AG09309 (cell line): ENCODE measurements around the gene HECTD1.

Experiments
- DNase-seq: peaks from one replicate; pipeline ENCODE4 v3.0.0-alpha.2; 2010; ENCODE audit warnings: low read depth
- H3K4me3 ChIP-seq: 2 replicates; pipeline ENCODE4 v1.5.1; 2011; ENCODE audit warnings: mild to moderate bottlenecking, low read depth, low read length, moderate library complexity; ENCODE audit not compliant: control insufficient read depth
- TF ChIP-seq, protein P1 (sequence below): IDR thresholded peaks from 2 replicates; pipeline ENCODE4 v1.5.1; 2011; ENCODE audit warnings: mild to moderate bottlenecking, low read depth, low read length, inconsistent platforms; ENCODE audit not compliant: insufficient read depth, control insufficient read depth; ENCODE audit errors: missing control alignments

The HECTD1 gene

DNA sequence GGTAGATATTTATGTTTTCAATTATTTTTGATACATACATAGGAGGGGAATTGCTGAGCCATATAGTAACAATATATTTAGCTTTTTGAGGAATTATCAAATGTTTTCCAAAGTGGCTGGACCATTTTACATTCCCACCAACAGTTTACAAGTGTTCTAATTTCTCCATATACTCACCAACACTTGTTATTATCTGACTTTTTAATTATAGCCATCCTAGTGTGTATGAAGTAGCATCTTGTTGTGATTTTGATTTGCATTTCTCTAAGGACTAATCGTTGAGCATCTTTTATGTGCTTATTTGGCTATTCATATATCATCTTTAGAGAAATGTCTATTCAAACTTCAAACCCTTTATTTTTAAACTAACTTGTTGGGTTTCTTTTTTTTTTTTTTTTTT, 17.2 kb upstream of the HECTD1 start:
- H3K4me3 ChIP-seq = no peak overlapping the region
- TF ChIP-seq, protein P1, sequence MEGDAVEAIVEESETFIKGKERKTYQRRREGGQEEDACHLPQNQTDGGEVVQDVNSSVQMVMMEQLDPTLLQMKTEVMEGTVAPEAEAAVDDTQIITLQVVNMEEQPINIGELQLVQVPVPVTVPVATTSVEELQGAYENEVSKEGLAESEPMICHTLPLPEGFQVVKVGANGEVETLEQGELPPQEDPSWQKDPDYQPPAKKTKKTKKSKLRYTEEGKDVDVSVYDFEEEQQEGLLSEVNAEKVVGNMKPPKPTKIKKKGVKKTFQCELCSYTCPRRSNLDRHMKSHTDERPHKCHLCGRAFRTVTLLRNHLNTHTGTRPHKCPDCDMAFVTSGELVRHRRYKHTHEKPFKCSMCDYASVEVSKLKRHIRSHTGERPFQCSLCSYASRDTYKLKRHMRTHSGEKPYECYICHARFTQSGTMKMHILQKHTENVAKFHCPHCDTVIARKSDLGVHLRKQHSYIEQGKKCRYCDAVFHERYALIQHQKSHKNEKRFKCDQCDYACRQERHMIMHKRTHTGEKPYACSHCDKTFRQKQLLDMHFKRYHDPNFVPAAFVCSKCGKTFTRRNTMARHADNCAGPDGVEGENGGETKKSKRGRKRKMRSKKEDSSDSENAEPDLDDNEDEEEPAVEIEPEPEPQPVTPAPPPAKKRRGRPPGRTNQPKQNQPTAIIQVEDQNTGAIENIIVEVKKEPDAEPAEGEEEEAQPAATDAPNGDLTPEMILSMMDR = no peak
- DNase-seq = no peak

DNA sequence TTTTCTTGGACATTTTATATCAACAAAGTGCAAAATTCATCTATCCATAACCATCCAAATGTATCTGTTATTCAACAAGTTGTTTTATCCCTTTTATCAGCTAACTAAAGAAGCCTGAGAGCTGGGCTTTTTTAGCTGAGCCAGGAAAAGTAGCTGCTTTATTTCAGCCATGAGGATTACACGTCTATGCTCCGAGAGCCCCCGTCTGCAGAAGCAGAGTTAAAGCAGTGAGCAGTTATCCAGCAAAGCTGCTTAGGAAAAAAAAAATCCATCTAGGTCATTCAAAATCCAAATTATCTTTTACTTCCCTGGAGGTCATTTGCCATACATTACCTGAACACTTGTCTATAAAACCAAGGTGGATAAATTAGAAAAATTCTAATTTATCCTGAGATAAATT, 15.7 kb upstream of the HECTD1 start:
- no peak for DNase-seq
- no peak overlapping the region for H3K4me3 ChIP-seq
- TF ChIP-seq, protein P1 = no peak

DNA sequence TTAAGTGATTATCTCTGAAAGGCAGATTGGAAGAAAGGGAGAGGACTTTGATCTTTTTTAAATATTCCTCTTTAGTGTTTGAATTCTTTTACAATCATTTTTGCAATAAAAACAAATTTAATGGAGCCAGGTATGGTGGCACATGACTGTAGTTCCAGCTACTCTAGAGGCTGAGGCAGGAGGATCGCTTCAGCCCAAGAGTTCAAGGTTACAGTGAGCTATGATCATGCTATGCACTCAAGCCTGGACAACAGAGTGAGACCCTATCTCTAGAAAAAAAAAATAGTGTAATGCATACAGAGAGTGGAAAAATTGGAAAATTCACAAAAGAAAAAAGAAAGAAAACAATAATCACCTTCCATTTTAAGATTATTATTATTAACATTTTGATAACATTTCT, 15.2 kb upstream of the HECTD1 start:
- H3K4me3 ChIP-seq = no peak overlapping the region
- DNase-seq = no peak
- TF ChIP-seq, protein P1 = no peak

GRCh38 chr14:31221266-31221665, 13.7 kb upstream of the HECTD1 start:
- TF ChIP-seq, protein P1 = no peak
- no peak overlapping the region for H3K4me3 ChIP-seq
- DNase-seq = no peak

DNA sequence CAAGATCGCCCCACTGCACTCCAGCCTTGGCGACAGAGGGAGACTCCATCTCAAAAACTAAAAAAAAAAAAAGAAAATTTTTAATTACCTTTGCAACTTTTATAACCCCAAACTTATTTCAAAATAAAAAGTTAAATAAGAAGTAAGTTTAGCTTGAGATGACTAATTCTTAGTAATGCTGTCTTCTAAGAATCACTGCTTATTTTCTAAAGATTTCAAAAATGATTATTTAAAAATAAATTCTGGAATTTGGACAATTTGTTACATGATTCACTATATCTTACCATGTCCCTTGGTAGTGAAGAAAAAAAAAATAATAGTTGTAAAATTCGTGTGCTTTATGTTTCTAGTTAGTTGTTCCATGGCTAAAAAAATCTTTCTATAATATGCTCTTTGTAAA, 11.6 kb upstream of the HECTD1 start:
- H3K4me3 ChIP-seq = no peak overlapping the region
- no peak for DNase-seq
- TF ChIP-seq, protein P1 = no peak

- TF ChIP-seq, protein P1 = no peak
- H3K4me3 ChIP-seq = no peak overlapping the region
- DNase-seq = no peak
Observed at GRCh38 chr14:31216359-31216758, 8.8 kb upstream of the HECTD1 start.

- TF ChIP-seq, protein P1 = no peak
- no peak for DNase-seq
- H3K4me3 ChIP-seq = no peak overlapping the region
Observed at GRCh38 chr14:31212893-31213292, 5.3 kb upstream of the HECTD1 start.
